IMR-90 (cell line): ENCODE measurements around the gene NXF3. TPM values are rescaled to one million over a fixed set of nuclear protein-coding genes. Genes with fewer than 3 reads are reported as not detected.
"Not testable (repeated sequence)": the region's sequence is repeated elsewhere in the genome, so short reads cannot be mapped to it uniquely, and the experiment has no call there.

Experiments
- ATAC-seq: fragments of 200-7000 bp; cut with Tn5 transposase; 2 replicates; pipeline ENCODE4 v1.9.1; 2020; ENCODE audit warnings: low read depth, mild to moderate bottlenecking, moderate library complexity
- BruUV-seq: library from RNA; stranded (reverse); fragments of 400-500 nt; replicated peaks from 2 replicates; lab custom pipeline; 2021; lab: Mats Ljungman, UMichigan
- CTCF ChIA-PET: fragments of 300-600 bp; formaldehyde crosslinking; extraction: SDS; loops from one replicate; lab custom pipeline; 2021; ENCODE audit warnings: antibody characterized with exemption; lab: Yijun Ruan, JAX
- POLR2A ChIA-PET: fragments of 300-600 bp; sonication (Branson Sonifier 250); formaldehyde crosslinking; loops from one replicate; lab custom pipeline; 2022; ENCODE audit warnings: antibody characterized with exemption; ENCODE audit not compliant: unreplicated experiment; lab: Charles Lee
- DNase-seq: peaks from one replicate; pipeline ENCODE4 v3.0.0; 2013
- H2AFZ ChIP-seq: replicated peaks from 2 replicates; pipeline ENCODE3; 2013; ENCODE audit warnings: low read length, mild to moderate bottlenecking; ENCODE audit not compliant: poor library complexity
- H2AK5ac ChIP-seq: 2 replicates; pipeline ENCODE4 v1.6.1; 2013; ENCODE audit warnings: low read depth, low read length, inconsistent platforms
- H2AK9ac ChIP-seq: replicated peaks from 2 replicates; pipeline ENCODE3; 2013; ENCODE audit warnings: mild to moderate bottlenecking, low read depth, low read length, moderate library complexity; ENCODE audit not compliant: poor library complexity
- H2BK120ac ChIP-seq: 2 replicates; pipeline ENCODE4 v1.6.1; 2013; ENCODE audit warnings: low read depth, low read length, inconsistent platforms
- H2BK15ac ChIP-seq: 3 replicates; pipeline ENCODE4 v1.6.1; 2013; ENCODE audit warnings: low read depth, low read length, inconsistent platforms
- H2BK20ac ChIP-seq: 2 replicates; pipeline ENCODE4 v1.6.1; 2013; ENCODE audit warnings: low read depth, mild to moderate bottlenecking, inconsistent platforms, low read length, moderate library complexity
- H2BK5ac ChIP-seq: 2 replicates; pipeline ENCODE4 v1.6.1; 2013; ENCODE audit warnings: mild to moderate bottlenecking, low read depth, low read length, inconsistent platforms; ENCODE audit not compliant: poor library complexity, severe bottlenecking
- H3K14ac ChIP-seq: replicated peaks from 2 replicates; pipeline ENCODE4 v1.6.1; 2013; ENCODE audit warnings: low read depth, low read length, inconsistent platforms
- H3K18ac ChIP-seq: 2 replicates; pipeline ENCODE4 v1.6.1; 2013; ENCODE audit warnings: low read depth, low read length, control low read depth
- H3K23ac ChIP-seq: 2 replicates; pipeline ENCODE4 v1.6.1; 2013; ENCODE audit warnings: low read depth, low read length, inconsistent platforms
- H3K27ac ChIP-seq: 2 replicates; pipeline ENCODE4 v1.5.1; 2013; ENCODE audit warnings: mild to moderate bottlenecking, control low read depth, low read length; ENCODE audit not compliant: insufficient read depth
- H3K27me3 ChIP-seq: 2 replicates; pipeline ENCODE4 v1.6.1; 2013; ENCODE audit warnings: low read length; ENCODE audit not compliant: control insufficient read depth, insufficient read depth
- H3K36me3 ChIP-seq: 2 replicates; pipeline ENCODE4 v1.6.1; 2013; ENCODE audit warnings: low read length, mixed read lengths; ENCODE audit not compliant: control insufficient read depth, insufficient read depth
- H3K4ac ChIP-seq: 2 replicates; pipeline ENCODE4 v1.6.1; 2013; ENCODE audit warnings: low read depth, low read length, inconsistent platforms
- H3K4me1 ChIP-seq: 2 replicates; pipeline ENCODE4 v1.6.1; 2013; ENCODE audit warnings: low read length, mixed read lengths; ENCODE audit not compliant: control insufficient read depth, insufficient read depth
- H3K4me2 ChIP-seq: 2 replicates; pipeline ENCODE4 v1.6.1; 2013; ENCODE audit warnings: low read depth, mild to moderate bottlenecking, control low read depth, low read length, moderate library complexity
- H3K4me3 ChIP-seq: 2 replicates; pipeline ENCODE4 v1.5.1; 2013; ENCODE audit warnings: low read depth, mild to moderate bottlenecking, control low read depth, low read length, moderate library complexity; ENCODE audit not compliant: insufficient read depth
- H3K56ac ChIP-seq: 2 replicates; pipeline ENCODE4 v1.6.1; 2013; ENCODE audit warnings: low read length, inconsistent platforms; ENCODE audit not compliant: insufficient read depth; ENCODE audit errors: extremely low read depth
- H3K79me1 ChIP-seq, 2 experiments: 2 replicates each; pipeline ENCODE4 v1.6.1; 2013; ENCODE audit warnings: low read length in 2 of 2, inconsistent platforms in 1 of 2, low read depth in 1 of 2
- H3K9ac ChIP-seq: 2 replicates; pipeline ENCODE4 v1.6.1; 2013; ENCODE audit warnings: low read depth, low read length, control low read depth
- H3K9me1 ChIP-seq: 2 replicates; pipeline ENCODE4 v1.6.1; 2013; ENCODE audit warnings: low read length, inconsistent platforms; ENCODE audit not compliant: insufficient read depth
- H3K9me3 ChIP-seq: 2 replicates; pipeline ENCODE4 v1.6.1; 2013; ENCODE audit warnings: low read length; ENCODE audit not compliant: control insufficient read depth, insufficient read depth
- H4K20me1 ChIP-seq: 2 replicates; pipeline ENCODE4 v1.6.1; 2013; ENCODE audit warnings: low read length, inconsistent platforms; ENCODE audit not compliant: insufficient read depth
- H4K5ac ChIP-seq: 2 replicates; pipeline ENCODE4 v1.6.1; 2013; ENCODE audit warnings: mild to moderate bottlenecking, low read depth, low read length, control low read depth
- H4K8ac ChIP-seq, 2 experiments: 2 replicates each; pipeline ENCODE4 v1.6.1; 2013; ENCODE audit warnings: low read depth in 2 of 2, low read length in 2 of 2, control low read depth in 1 of 2, inconsistent platforms in 1 of 2
- H4K91ac ChIP-seq: 2 replicates; pipeline ENCODE4 v1.6.1; 2013; ENCODE audit warnings: low read depth, low read length, inconsistent platforms; ENCODE audit not compliant: insufficient read depth
- WGBS, 2 experiments: methylation state at CpG; one replicate each; pipeline versions ENCODE4 v1.1.5 to v1.1.7; 2013; ENCODE audit warnings: missing lambda C conversion rate in 2 of 2; ENCODE audit not compliant: insufficient read length in 1 of 2; ENCODE audit errors: extremely low coverage in 2 of 2; 5-methylcytosine and 5-hydroxymethylcytosine counted together
- dilution Hi-C: fragments of 300-500 bp; cut with HindIII; formaldehyde crosslinking; loops from one replicate; pipeline ENCODE4 v1.14.3; 2018; ENCODE audit warnings: low sequenced_read_pairs; ENCODE audit not compliant: unreplicated experiment
- in situ Hi-C: fragments of 300-500 bp; cut with MboI; formaldehyde crosslinking; loops from 3 replicates; pipeline ENCODE4 v1.14.3; 2019; ENCODE audit warnings: low sequenced_read_pairs, inconsistent platforms, mixed read lengths
- intact Hi-C: fragments of 100-400 bp; cut with micrococcal nuclease; formaldehyde crosslinking; loops from 2 replicates; pipeline ENCODE4 v1.10.0; 2022
- polyA plus RNA-seq, 3 experiments: library from polyadenylated mRNA; depleted of rRNA; stranded (reverse); fragments of >200 nt; gene quantifications; 2 replicates each; pipeline ENCODE4 v1.2.3, GENCODE V29; 2012; ENCODE audit warnings: low replicate concordance in 1 of 3
- total RNA-seq: library from RNA; depleted of rRNA; stranded (reverse); fragments of >200 nt; gene quantifications from 2 replicates; pipeline ENCODE4 v1.2.3, GENCODE V29; 2012

Gene NXF3
- total and polyA plus RNA-seq, 2 of the 4 experiments (the other 2 are of a cell fraction): not detected

- H2AK5ac ChIP-seq, H3K9ac ChIP-seq, H2BK120ac ChIP-seq, H2BK5ac ChIP-seq, ATAC-seq, CTCF ChIA-PET, H3K56ac ChIP-seq, H3K4me2 ChIP-seq, H3K79me1 ChIP-seq, H3K4me1 ChIP-seq, H3K9me1 ChIP-seq, DNase-seq, H3K36me3 ChIP-seq, H3K23ac ChIP-seq, intact Hi-C loops, H4K8ac ChIP-seq, H3K9me3 ChIP-seq, dilution Hi-C loops, H3K18ac ChIP-seq, H3K27ac ChIP-seq, H4K20me1 ChIP-seq, BruUV-seq, H2AFZ ChIP-seq, H3K4ac ChIP-seq, H3K4me3 ChIP-seq, H2BK20ac ChIP-seq, POLR2A ChIA-PET, H2AK9ac ChIP-seq, H4K5ac ChIP-seq, H3K14ac ChIP-seq, H2BK15ac ChIP-seq, in situ Hi-C loops, H3K27me3 ChIP-seq, H4K91ac ChIP-seq: not testable (repeated sequence)
- 74% methylated on average over 12 of the region's 14 CpGs; no CpG with 5 or more reads in 1 of the 2 experiments for WGBS, 2 experiments
Observed at GRCh38 chrX:103116970-103117369, 24.0 kb upstream of the NXF3 start.

DNA sequence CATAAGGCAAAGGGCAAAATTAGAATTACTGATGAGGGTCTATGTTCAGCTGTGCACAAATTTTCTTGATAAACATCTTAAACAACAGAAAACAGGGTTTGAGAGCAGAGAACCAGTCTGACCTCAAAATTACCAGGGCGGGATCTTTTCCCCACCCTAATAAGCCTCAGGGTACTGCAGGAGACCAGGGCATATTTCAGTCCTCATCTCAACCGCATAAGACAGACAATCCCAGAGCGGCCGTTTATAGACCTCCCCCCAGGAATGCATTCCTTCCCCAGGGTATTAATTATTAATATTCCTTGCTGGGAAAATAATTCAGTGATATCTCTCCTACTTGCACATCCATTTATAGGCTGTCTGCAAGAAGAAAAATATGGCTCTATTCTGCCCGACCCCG lies 16.6 kb upstream of the NXF3 start:
- H3K14ac ChIP-seq, H3K9me1 ChIP-seq, H2AK5ac ChIP-seq, H2BK120ac ChIP-seq, H2AFZ ChIP-seq, H3K4me1 ChIP-seq, intact Hi-C loops, H3K27me3 ChIP-seq, H3K36me3 ChIP-seq, H2AK9ac ChIP-seq, H3K18ac ChIP-seq, H3K56ac ChIP-seq, ATAC-seq, H3K9me3 ChIP-seq, H3K4ac ChIP-seq, H3K27ac ChIP-seq, DNase-seq, H3K79me1 ChIP-seq, CTCF ChIA-PET, H4K91ac ChIP-seq, H4K8ac ChIP-seq, BruUV-seq, in situ Hi-C loops, dilution Hi-C loops, H4K5ac ChIP-seq, H2BK20ac ChIP-seq, H3K9ac ChIP-seq, POLR2A ChIA-PET, H4K20me1 ChIP-seq, H2BK5ac ChIP-seq, H3K23ac ChIP-seq, H3K4me2 ChIP-seq, H3K4me3 ChIP-seq, H2BK15ac ChIP-seq: not testable (repeated sequence)
- WGBS, 2 experiments: no CpG with 5 or more reads among the region's 6 CpGs
